LoVo (cell line): Measurements from ENCODE around the gene HRH2.
"Not testable (repeated sequence)": the region's sequence is repeated elsewhere in the genome, so short reads cannot be mapped to it uniquely, and the experiment has no call there.

ENCODE experiments used
- DNase-seq: peaks from one replicate; pipeline ENCODE4 v3.0.0-alpha.2; 2016; ENCODE audit warnings: low spot score

Gene HRH2, protein sequence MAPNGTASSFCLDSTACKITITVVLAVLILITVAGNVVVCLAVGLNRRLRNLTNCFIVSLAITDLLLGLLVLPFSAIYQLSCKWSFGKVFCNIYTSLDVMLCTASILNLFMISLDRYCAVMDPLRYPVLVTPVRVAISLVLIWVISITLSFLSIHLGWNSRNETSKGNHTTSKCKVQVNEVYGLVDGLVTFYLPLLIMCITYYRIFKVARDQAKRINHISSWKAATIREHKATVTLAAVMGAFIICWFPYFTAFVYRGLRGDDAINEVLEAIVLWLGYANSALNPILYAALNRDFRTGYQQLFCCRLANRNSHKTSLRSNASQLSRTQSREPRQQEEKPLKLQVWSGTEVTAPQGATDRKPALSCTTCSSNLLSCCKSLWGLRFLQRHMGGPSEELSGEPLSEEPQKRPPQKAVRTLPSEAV

DNA sequence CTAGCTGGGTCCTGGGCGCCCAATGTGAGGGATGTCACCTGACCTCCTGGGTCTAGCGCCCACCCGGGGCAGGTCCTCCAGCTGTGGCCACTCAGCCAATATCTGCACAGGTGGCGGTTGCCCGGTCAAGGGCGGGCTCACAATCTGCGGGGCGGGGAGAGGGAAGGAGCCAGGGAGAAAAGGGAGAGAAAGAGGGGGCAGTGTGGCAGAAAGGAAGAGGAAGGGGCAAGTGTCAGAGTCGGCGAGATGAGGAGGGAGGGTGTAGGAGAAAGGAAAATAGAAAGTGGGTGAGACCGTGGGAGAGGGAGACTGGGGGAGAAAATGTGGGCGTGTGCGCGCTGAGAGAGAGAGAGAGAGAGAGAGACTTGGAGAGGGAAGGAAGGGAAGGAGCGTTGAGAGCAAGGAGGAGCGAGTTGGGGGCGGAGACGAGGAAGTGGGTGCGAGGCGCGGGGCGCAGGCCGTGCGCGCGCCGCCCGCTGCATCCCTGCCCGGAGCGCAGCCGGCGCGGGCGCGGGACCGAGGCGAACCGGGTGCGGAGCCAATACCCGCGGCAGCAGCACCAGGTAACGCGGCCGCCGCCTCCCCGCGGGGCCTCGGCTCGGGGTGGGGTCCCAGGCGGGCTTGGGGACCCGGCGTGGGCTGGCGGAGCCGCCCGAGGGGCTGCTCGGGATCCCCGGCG, at the start of gene HRH2:
Gene HRH2, plus strand, starts transcription at position 479 of the 679 bp plus-strand sequence. CDS start 25,163 bp downstream, outside the sequence.
- DNase-seq: no peak

DNA sequence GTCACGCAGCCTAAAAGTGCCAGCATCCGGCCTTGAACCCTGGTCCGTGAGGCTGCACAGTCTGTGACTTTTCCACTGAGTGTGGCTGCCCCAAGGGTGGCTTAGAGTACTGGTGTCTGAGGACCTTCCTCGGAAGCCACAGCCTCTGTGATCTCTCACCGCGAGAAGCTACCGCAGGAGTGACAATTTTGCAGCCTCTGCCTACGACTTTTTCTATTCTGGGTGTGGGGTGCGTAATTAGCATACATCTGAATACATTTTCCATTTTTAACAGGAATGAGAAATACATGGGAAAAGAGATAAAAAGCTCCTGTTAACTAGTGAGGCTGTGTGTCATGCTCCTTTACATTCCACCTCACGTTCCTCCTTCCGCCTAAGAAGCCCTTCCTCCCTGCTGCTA, 48.3 kb upstream of the HRH2 start:
- DNase-seq: no peak

DNA sequence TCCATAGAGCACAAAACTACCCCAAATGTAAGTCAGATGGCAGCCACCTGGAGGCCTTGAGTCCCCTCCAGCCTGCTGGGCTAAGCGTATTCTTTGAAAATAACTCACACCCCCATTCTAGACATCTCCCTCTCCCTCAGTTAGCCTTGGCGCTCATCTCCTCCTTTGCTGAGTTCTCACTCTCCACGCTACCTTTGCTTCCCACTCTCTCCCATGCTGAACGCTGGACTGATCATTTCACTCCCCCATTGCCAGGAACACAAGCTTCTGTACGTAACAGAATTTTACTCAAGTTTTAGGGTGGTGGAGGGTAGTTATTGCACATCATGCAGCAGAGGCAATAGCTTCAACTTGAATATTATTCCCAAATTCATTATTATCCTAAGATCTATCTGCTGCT, 47.5 kb upstream of the HRH2 start:
- no peak for DNase-seq

DNA sequence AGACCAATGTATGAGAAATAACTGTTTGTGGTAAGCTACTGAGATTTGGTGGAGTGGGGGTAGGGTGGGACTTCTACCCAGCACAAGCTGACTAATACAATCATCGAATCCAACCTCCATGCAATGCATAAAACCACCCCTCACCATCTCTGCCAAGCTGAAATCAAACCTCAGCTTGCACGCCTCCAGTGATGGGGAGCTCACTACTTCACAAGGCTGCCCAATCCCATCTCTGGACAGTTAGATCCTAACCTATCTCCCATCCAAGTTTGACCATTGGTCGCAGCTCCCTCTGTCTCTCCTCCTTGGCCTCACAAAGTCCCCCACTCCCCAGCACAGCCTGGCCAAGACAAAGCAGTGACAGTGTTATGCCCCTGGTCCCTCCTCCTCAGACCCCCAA, 47.0 kb upstream of the HRH2 start:
- DNase-seq: no peak

DNA sequence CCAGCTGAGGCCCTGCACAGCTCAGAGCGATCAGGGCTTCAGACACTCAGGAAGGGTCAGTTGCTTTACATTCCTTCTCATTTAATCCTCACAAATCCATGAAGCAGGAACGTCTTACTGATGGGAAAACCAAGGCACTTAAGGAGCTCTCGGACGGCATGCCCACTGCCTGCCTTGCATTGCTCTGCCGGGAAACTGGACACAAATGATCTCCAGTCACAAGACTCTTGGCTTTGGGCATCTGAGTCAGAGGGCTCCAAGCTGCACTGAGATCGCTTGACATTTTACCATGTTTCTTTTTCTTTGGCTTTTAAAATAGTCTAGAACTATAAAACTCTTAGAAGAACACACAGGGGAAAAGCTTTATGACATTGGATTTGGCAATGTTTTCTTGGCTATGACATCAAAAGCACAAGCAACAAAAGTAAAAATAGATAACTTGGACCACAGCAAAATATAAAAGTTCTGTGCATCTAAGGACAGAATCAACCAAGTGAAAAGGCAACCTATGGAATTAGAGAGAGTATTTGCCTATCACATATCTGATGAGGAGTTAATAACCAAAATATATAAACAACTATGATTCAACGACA, 43.6 kb upstream of the HRH2 start:
- no peak for DNase-seq

DNA sequence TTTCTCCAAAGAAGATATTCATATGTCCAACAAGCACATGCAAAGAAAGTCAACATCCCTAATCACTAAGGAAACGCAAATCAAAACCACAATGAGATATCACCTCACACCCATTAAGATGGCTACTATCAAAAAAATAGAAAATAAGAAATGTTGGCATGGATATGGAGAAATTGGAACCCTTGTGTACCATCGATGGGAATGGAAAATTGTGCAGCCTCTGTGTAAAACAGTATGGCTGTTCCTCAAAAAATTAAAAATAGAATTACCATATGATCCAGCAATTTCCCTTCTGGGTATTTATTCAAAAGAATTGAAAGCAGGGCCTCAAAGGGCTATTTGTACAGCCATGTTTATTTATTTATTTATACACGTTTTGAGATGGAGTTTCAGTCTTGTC, 43.0 kb upstream of the HRH2 start:
- DNase-seq: no peak

DNA sequence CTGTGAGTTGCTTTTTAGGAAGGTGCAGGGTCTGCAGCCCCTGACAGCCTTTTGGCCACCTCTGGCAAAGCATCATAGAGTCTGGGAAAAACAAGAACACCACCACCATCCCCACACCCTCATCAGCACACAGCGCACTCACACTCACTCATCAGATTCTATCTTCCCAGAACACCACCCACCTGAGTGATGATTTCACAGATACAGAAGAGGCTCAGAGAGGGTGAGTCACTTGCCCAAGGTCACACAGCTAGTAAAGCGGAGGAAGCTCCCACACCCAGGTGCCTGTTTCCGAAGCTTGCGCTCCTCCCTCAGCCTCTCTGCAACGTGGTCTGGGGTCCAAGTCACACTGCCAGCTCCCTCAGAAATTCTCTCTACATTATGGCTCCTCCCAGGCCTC, 41.8 kb upstream of the HRH2 start:
- no peak for DNase-seq

DNA sequence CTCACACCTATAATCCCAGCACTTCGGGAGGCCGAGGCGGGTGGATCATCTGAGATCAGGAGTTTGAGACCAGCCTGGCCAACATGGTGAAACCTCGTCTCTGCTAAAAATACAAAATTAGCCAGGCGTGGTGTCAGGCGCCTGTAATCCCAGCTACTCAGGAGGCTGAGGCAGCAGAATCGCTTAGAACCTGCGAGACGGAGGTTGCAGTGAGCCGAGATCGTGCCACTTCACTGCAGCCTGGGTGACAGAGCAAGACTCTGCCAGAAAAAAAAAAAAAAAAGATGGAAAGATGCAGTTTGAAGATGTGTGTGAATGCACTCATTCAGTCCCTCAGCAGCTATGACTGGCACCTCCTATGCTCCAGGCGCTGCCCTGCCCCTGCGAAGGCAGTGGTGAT, 41.3 kb upstream of the HRH2 start:
- not testable (repeated sequence) for DNase-seq

DNA sequence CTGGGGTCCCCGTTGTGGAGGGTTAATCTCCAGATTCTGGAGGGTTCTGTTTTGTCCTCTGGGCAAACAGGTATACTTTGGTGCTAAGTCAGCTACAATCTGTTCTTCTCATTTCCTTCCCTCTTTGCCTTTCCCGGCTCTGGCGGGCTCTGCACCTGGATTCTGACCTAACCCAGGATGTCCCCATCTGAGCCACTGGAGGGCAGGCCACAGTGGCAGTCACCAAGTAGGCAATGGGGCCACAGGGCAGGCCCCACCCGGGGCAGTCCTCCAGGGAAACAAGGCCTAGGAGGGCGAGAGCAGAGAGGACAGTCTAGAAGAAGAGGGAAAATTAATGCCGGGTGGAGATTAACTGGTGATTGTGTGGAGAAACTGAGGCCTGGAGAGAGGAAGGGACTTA, 40.4 kb upstream of the HRH2 start:
- DNase-seq: no peak

DNA sequence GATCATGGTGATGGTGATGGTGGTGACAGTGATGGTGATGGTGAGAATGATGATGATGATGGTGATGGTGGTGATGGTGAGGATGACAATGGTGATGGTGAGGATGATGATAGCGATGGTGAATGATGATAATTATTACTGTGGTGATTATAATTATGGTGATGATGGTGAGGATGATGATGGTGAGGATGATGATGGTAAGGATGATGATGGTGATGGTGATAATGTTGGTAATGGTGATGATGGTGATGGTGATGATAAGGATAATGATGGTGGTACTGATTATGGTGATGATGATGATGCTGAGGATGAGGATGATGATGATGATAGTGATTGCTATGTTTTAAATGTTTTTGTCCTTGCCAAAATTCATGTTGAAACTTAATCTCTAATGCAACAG, 37.3 kb upstream of the HRH2 start:
- DNase-seq: no peak

DNA sequence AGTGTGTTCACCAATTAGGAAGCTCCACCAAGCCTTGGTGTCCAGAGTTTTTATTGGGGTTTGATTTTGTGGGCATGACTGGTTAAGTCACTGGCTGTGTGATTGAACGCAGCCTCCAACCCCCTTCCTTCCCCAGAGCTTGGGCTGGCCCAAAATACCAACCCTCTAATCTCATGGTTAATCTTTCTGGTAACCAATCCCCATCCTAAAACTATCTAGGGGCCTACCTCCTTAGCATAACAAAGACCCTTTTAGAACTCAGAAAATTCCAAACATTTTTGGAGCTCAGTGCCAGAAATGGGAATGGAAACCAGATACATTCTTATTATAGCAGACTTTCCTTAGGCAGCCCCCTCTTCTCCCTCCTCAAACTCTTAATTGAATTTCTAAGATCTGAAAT, 35.9 kb upstream of the HRH2 start:
- DNase-seq: no peak

DNA sequence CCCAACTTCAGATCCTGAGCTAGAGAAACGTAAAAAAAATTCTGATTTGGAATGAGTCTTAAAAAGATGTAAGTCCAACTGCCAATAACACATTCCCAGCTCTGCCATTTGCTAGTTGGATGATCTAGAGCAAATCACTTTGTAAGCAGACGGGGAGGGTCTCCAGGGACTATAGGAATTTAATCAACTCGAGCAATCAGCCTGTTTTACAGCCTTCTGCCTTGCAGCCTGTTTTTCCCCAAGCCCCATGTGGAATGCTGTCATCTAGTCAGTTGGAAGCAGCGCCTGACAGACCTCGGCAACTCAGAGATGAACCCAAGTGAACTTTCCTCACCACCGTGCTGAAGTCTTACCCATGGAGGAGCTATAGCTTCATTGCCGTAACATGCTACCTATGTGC, 34.8 kb upstream of the HRH2 start:
- no peak for DNase-seq

DNA sequence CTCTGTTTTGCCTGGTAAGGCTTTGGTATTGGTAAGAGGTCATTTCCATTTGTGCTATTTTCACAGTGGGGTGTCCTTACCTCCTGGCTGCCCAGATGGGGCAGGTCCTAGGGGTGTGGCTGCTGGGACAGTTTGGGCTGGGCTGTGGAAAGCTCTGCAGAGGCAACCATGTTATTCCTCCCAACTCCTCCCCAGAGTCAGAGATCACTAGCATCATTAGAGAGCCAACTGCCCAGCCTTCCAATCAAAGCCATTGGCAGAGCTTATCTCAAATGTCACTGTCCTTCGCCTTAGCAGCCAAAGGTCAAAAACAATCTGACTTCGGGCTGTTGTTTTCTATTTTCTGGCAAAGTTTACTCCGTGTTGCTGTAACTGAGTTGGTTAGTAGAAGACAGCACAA, 33.6 kb upstream of the HRH2 start:
- DNase-seq: no peak

DNA sequence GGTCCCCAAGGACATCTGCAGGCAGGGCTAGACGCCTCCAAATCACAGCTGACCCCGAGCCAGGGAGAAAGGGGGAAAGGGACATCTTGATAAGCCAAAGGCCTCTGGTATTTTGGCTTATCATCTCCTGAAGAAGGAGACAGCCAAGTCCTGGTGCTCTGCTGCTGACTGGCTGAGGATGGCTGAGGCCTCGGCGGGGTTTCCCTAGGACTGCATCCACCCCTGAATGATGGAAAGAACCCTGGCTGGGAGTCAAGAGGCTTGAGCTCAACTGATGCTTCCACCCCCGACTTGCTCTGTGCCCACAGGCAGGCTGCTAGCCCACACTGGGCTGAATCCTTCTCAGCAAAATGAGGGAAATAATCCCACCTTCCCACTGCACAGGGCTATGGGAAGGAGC, 30.9 kb upstream of the HRH2 start:
- no peak for DNase-seq

DNA sequence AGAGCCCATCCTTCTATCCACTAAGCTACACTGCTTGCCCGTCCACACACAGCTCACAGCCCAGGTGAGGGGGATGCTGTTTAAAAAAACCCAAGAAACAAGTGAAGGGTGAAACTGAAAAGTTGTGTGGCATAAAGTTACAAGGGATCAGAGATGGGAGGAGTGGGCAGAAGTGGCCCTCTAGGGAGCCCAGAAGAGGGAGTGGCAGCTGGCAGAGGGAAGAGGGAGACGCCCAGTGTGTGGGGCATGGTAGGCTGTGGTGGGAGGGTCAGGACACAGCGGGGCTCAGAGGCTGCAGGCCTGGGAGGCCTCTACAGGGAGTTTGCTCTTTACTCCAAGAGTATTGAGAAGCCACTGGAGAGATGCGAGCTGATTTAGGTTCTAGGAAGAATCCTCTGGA, 30.1 kb upstream of the HRH2 start:
- no peak for DNase-seq

DNA sequence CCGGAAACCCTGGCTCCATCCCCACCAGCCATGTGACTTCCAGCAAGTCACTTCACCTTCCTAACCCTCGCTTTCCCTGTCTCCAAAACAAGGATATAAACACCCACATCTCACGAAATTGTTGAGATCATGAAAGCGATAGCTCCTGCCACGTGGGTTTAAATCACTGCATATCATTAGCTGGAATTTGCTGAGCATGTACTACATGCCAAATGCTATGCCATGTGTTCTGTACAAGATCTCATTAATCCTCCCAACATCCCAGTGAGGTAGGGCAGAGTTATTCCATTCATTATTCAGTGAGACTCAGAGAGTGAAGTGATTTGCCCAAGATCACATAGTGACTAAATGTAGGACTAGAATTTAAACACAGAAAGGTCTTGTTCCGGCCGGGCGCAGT, 29.2 kb upstream of the HRH2 start:
- DNase-seq: no peak

DNA sequence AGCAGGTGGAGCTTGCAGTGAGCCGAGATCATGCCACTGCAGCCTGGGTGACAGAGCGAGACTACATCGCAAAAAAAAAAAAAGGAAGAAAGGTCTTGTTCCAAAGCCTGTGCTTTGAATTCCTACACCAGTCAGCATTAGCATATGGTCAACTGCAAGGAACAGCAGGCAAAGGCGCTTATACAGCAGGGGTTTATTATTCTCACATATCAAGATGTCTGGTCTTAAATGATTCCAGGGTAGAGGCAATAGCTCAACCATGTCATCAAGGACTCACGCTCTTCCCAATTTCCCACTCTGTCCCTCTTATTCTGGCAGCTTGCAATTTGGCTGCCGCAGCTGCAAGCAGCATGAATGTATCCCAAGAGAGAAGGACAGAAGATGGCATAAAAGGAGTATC, 28.6 kb upstream of the HRH2 start:
- no peak for DNase-seq

DNA sequence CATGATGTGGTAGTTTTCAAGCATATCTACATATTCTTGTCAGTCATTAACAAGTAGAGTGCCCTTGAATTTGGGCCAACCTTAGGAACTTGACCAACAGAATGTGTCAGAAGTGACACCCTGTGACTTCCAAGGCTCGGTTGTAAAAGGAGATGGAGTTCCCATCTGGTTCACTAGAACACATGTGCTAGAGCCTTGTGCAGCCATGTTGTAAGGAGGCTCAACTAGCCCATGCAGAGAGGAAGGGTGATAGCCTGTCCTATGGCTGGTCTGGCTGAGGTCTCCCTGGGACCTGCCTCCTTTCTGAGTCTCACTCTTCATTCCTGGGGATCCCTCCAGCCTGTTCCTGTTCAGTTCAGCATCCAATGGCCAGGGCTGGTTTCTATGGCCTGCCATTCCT, 28.1 kb upstream of the HRH2 start:
- DNase-seq: no peak

DNA sequence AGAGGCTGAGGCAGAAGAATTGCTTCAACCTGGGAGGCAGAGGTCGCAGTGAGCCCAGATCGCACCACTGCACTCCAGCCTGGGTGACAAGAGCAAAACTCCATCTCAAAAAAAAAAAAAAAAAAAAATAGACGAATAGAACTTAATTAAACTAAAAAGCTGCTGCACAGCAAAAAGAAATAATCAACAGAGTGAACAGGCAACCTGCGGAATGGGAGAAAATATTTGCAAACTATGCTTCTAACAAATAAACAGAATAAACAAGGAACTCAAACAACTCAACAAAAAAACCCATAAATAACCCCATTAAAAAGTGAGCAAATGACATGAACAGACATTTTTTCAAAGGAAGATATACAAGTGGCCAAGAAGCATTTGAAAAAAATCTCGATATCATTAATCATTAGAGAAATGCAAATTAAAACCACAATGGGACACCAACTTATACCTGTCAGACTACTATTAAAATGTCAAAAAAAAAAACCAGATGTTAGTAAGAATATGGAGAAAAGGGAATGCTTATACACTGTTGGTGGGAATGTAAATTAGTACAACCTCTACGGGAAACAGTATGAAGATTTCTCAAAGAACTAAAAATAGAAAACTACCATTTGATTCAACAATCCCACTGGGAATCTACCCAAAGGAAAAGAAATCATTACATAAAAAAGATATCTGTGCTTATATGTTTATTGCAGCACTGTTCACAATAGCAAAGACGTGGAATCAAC, 21.9 kb upstream of the HRH2 start:
- no peak for DNase-seq

DNA sequence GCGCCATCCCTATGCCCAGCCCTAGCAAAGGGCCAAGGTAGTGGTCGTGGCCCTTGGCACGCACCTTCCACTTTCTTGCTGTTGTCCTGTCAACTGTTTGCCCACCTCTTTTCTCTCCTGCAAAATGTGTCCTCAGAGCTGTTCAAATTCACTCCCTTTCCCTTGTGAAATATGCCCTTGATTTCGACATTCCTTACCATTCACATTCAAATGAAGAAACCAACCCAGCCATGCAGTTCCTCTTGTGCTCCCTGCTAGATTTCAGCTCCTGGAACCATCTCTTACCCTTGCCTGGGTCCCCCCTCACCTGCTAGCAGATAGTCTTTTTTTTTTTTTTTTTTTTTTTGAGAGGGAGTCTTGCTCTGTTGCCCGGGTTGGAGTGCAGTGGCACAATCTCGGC, 19.6 kb upstream of the HRH2 start:
- DNase-seq: no peak

DNA sequence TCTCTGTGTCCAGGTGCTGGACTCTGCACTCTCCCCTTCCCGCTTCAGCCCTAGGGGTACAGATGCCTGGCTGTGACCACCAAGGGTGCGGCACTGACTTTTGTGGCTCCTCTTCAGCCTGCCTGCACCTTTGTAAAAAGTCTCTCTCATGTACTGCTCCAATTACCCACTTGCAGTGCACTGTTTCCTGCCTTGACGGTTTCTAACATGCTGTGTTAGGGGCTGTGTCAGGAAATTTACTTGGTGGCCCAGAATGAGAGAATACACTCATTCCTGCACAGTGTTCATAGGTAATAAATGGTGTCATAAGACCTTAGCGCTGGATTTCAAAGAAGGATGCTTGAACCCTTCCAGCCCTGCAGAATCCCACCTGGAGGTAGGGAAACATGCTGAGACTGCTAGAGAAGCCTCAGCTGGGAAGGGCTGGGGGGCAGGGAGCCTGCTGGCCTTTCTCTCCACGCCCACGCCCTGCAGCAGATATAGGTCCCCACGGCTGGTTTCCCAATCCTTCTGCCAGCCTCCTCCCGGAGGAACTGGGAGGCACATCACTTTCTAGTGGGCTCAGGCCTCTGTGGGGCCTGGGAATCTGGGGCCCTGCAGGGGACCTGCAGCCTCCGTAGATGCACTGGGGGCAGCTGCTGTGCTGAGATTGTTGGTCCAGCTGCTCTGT, 17.6 kb upstream of the HRH2 start:
- no peak for DNase-seq

DNA sequence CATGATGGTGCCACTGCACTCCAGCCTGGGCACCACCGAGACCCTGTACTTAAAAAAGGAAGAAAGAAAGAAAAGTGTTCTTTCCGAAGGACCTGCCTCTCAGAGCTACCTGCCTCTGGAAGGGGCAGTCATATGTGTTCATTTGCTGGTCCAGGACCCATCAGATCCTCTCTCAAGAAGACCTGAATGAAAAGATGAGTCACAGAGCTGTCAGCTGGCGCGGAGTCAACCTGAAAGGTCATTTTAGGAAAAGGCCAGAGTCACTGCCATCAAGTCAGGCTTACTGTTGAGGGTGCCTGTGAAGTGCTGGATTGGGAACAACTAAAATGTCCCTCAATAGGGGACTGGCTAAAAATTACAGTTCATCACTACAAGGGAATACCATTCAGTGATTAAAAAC, 14.9 kb upstream of the HRH2 start:
- no peak for DNase-seq
